NCI-H187 (cell line): Measurements from ENCODE around the gene NBAS.

Source experiments
- DNase-seq, 2 experiments: peaks; one replicate each; lab custom pipeline; 2025; lab: John Stamatoyannopoulos, UW

The NBAS gene

DNA sequence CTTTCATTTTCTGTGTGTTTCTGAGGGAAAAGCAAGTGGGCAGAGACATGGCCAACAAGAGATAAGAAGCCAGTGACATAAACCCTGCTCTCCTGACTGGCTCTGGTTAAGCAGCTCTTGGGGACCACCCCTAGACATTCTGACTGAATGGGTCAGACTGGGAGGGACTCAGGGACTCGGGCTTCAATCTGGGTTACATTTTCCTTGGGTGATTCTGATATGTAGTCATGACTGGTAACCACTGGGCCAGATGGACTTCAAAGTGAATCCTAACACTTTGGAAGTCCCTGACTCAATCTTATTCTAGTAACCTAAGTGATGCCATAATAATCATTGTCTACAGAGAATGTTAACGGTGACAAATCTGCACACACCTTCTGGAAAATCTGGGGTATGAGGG lies 397.8 kb downstream of the NBAS start:
- no peak for DNase-seq

DNA sequence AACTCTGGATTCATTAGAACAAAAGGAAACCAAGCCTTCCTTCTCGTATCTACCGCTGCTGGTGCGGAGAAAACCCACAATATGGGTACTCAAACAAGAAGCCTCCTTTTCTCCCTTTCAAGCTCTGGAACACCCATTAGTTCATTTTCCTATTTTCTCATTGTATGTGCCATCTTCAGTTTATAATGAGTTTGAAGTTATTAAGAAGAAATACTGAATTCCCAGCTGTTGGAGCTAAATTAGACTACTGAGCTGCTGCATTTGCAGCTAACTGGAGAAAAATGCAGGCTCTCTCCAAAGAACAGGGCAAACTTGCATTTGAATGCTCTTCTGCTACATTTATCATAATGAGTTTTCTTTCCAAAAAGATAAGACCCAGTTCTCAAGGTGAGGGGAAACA lies 398.5 kb downstream of the NBAS start:
- DNase-seq, result no peak

- no peak for DNase-seq
Observed at GRCh38 chr2:15160201-15160991, 400.7 kb downstream of the NBAS start.

DNA sequence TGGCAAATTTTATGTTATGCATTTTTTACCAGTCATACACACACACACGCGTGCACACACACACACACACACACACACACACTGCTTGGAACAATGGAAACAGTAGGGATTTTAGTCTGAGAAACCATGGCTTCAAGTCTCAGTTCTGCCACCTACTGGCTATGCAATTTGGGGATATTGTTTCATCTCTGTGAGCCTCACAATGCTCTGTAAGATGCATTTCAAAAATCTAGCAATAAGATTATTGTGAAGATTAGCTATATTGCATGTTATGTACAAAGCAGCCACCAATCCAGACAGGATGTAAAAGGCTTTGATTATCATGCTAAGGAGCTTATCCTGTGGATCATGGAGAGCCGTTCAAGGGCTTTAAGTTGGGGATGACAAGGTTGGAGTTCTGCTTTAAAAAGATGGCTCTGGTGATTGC lies 401.4 kb downstream of the NBAS start:
- DNase-seq, result peak; percentile 33 to 39

DNA sequence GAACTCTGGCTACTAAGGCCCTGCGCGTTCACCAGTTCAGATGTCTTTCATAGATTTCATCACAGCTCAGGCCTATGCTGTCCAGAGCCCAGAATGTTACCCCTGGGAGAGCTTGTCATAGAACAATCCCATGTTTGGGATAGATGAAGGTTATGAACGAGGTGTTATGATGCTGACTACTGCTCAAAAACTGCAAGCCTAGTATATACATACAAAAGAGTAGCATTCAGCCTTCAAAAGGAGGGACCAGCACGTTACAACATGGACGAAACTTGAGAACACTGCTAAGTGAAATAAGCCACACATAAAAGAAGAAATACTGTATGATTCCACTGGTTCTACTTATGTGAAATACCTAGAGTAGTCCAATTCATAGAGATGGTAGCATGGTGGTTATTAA lies 401.9 kb downstream of the NBAS start:
- DNase-seq, result no peak

DNA sequence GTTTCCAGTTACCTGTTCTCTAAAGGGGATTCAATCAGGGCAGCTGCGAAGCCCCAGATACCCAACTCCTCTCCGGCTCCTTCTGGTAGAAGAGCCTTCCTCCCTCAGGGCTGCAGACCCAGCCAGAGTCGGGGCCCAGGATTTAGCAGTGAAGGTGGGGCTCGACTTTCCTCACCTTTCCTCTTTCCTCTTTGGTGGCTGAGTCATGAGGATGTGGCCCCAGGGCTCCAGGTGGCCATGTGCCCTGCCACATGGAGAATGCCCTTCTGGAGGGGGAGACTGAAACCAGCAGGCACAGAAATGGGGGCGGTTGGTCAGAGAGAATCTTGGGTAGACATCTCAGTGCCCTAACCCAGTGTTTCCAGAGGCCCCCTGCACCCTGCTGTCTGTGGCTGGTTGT lies 402.6 kb downstream of the NBAS start:
- DNase-seq, result no peak

GRCh38 chr2:15158100-15158499 lies 403.0 kb downstream of the NBAS start:
- DNase-seq, result peak; percentile 18 to 42

- DNase-seq, result no peak
Observed at GRCh38 chr2:15155959-15156574, 405.1 kb downstream of the NBAS start.

DNA sequence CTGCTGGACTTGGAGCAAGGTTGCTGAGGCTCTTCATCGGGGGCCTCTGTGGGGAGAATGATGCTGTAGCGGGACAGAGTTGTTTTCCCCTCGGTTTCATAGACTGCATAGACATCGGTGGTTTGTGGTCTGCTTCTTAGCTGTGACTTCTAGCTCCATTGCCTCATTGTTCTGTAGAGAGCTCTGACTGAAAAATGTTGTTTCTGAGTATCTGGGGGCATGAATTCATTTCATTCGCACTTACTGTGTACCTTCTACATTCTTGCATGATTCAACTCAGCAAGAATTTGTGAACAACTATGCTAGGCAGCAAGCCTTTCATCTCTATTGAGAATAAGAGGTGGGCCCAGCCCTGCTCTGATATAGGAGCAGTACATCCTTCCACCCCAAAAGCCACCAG lies 406.8 kb downstream of the NBAS start:
- DNase-seq, result no peak

DNA sequence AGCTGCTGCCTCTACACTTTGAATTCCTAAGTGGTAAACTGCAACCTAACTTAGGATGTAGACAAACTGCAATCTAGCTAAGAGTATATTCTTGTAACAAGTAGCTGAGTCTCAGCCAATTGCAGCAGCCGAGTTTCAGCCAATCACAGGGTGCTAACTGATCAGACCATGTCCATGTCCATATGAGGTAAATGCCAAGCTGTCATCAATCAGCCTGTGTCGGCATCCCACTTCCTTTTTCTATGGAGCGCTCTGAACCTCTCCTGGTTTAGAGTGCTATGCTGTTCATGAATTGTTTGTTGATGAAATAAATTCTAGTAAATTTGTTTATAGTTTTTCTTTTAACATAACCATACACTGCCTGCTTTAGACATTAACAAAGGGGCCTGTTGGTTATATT lies 408.8 kb downstream of the NBAS start:
- no peak for DNase-seq

DNA sequence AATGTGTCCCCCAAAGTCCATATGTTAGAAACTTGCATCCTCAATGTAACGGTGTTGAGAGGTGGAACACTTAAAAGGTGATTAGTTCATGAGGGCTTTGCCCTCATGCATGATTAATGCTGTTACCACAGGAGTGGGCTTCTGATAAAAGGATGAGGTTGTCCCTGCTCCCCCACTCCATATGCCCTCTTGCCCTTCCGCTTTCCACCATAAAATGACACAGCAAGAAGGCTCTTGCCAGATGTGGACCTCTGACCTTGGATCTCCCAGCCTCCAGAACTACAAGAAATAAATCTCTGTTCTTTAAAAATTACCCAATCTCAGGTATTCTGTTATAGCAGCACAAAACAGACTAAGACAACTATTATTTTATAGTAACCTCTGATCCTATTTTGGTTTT lies 412.1 kb downstream of the NBAS start:
- no peak for DNase-seq

- DNase-seq, result no peak
Observed at GRCh38 chr2:15147591-15147990, 413.5 kb downstream of the NBAS start.

DNA sequence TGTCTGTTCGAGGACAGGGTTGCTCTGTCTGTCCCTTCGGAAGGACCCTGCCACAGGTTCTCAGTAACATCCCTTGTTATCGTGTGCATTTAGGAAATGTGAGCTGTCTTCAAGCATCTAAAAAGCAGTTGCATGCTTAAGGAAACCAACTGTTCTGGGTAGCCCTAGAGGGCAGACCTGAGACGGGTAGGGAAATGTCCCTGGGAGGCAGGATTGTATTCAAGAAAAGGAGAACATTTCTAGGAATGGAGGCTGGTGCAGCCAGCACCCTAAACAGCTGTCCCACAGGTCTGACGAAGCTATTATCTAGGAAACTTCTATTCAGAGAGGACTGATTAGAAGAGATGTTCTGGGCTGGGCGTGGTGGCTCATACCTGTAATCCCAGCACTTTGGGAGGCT lies 414.2 kb downstream of the NBAS start:
- no peak for DNase-seq

DNA sequence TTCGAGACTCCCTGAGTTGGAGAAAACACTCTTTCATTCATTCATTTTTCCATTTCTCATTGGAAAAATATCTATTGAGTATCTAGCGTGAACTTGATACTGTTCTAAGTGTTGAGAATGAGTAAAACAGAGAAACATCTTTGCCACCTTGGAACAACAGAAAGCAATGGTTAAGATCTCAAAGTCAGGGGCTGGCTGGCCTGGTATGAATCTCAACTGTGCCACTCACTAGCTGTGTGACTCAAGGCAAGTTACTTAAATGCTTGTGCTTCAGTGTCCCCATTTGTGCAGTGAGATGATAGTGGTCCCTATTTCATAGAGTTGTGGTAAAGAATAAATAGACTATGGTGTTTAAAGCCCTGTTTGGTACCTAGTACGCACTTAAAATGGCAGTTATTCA lies 415.2 kb downstream of the NBAS start:
- DNase-seq, result no peak

- no peak for DNase-seq
Observed at GRCh38 chr2:15145046-15145817, 415.9 kb downstream of the NBAS start.

GRCh38 chr2:15142069-15142689 lies 419.0 kb downstream of the NBAS start:
- no peak for DNase-seq

DNA sequence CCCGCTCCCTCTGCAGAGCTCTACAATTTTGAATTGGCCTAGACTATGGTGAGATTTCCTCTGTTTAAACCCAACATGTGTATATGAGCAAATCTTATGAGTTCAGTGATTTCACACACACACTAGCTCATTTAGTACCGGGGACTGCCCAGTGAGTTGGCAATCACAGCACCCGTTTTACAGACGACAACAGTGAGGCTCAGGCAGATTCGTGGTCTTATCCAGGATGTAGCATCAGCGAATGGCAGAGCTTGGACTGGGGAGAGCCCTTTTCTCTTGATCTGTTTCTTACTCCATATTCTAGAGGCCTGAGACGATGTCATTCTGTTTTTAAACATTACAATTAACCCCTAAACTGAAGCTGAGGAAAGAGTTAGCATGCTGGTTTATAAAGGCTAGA lies 419.9 kb downstream of the NBAS start:
- DNase-seq, result no peak

DNA sequence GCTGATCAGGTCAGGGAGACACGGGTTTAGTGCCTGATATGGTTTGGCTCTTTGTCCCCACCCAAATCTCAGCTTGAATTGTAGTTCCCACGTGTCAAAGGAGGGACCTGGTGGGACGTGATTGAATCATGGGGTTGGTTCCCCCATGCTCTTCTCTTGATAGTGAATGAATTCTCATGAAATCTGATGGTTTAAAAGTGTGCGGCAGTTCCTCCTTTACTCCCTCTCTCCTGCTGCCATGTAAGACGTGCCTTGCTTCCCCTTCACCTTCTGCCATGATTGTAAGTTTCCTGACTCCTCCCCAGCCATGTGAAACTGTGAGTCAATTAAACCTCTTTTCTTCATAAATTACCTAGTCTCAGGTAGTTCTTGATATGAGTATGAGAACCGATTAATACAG lies 424.5 kb downstream of the NBAS start:
- no peak for DNase-seq

GRCh38 chr2:15134957-15135356 lies 426.2 kb downstream of the NBAS start:
- DNase-seq, result no peak

GRCh38 chr2:15133461-15133860 lies 427.7 kb downstream of the NBAS start:
- no peak for DNase-seq

- no peak for DNase-seq
Observed at GRCh38 chr2:15128846-15129245, 432.3 kb downstream of the NBAS start.

DNA sequence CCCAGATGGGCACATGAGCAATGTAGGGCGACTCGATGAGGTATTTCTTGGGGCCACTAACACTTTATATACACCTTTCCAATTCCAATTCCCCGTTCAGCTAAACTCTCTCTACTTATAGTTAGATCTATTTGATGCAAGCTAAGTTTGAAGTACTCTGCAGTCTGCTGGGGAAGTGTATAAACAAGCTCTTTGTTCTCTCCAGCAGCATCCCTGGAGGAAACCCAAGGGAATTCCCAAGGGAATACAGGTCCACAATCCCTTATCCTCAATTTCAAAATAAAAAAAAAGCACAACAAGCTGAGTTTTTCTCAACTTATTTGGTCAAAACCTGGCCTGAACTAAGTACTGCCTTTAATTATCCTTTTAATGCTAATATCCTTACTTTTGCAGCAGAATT lies 433.3 kb downstream of the NBAS start:
- DNase-seq, result no peak

DNA sequence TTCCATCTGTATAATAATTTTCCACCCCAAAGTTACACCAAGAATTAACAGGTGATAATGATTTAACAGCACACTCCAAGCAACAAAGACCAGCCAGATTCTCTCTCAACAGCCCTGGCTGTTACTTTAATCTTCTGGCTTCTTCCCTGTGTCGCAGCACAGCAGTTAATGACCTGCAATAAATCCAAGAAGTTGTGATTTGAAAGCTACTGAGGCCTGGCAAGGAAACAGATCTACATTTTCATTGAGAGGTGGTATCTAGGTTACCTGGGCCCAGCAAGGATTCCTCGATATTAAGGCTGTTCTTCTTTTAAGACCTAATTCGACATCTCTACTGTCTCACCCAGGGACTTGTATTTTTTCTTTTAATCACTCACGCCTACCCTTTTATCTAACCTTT lies 433.8 kb downstream of the NBAS start:
- DNase-seq, result no peak
